Non-pigmented ciliary epithelial cell (primary cell): Measurements from ENCODE around the gene TRIM49D1.
"Not testable (repeated sequence)": the region's sequence is repeated elsewhere in the genome, so short reads cannot be mapped to it uniquely, and the experiment has no call there.

Experiments used
- DNase-seq: peaks from one replicate; pipeline ENCODE4 v3.0.0-alpha.2; 2010; ENCODE audit warnings: low read depth

Gene TRIM49D1

DNA sequence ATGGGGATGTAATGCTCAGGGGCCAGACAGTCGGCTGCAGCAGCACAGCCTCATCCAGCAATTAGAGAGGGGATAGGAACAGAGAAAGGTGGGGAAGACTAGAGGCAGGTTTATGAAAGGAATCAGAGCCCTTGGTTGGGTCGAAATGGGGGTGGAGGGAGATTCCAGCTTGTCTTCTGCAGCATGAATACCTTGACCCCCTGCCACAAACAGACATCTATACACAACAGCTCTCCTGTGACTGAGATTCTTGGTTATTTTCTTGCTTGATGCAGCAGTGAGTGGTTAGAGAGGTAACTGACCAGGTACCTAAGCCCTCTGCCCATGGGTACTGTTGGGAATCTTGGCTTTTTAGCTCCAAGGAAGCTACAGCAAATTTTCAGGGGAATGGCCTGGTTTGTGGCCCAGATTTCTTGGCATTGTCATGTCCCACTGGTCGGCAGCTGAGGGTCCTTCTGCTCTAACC, at the start of gene TRIM49D1:
Gene TRIM49D1, minus strand, starts transcription at position 51 of the 466 bp plus-strand sequence. CDS start 4,535 bp downstream, outside the sequence.
- DNase-seq: no peak

GRCh38 chr11:89965737-89966136, 43.7 kb upstream of the TRIM49D1 start, which contains the start of gene TRIM64:
TRIM64 (plus strand) TSS chr11:89966037; CDS start chr11:89968504, 2,467 bp downstream.
- not testable (repeated sequence) for DNase-seq

- DNase-seq: not testable (repeated sequence)
These were observed 38.8 kb upstream of the TRIM49D1 start for GRCh38 chr11:89960833-89961232.

DNA sequence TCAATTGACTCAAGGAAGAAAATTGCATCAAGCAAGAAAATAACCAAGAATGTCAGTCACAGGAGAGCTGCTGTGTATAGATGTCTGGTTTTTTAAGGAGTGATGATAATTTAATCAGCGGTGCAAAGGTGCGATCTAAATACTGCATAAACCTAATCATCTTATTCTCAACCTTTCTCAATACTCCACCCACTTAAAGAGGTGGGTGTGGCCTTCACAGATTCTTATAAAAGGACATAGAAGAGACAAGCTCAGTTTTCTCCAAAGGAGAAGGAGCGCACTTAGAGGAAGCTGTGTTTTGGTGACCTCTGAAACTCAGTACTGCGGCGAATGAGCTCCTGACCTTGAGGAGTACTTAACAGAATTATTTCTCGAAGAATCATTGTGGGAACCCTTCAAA, 1.7 kb upstream of the TRIM49D1 start, which contains the start of gene TRIM49D2:
Gene TRIM49D2, plus strand, starts transcription at position 301 of the 400 bp plus-strand sequence. CDS start 2,698 bp downstream, outside the sequence.
- not testable (repeated sequence) for DNase-seq

DNA sequence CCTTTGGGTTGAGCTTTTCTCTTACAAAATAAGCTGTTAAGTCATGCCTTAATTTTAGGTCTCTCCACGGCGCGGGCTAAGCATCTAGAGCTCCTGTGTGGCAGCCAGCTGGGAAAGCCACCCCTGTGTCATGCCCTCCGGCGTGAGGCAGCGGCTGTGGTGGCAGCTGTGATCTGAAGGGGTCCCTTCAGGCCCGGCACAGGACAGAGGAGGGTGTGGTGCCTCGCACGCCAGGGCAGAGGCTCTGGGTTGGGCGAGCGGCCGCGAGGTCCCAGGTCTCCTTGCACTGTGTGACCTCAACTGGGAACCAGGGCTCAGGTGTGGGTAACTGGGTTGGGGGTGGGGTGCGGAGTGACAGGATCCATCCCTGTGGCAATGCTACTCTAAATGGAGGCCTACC, 21.2 kb downstream of the TRIM49D1 start:
- DNase-seq: not testable (repeated sequence)

DNA sequence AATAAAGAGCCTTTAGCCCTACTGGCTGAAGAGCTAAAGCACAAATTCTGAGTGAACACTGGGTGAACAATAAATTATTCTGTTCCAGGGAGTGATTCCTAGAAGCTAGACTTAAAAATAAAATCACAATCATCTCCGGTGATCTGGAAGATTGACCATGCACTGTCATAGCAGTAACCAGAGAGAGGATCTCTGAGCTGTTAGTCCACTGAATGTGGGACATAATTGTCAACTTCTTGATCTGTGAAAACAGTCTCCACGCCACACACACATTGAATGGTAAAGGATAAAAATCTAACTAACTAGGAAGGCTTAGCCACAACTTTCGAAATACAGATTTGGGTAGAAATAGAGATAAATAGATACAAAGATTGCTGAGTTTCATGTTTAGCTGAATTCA, 28.8 kb downstream of the TRIM49D1 start:
- not testable (repeated sequence) for DNase-seq

DNA sequence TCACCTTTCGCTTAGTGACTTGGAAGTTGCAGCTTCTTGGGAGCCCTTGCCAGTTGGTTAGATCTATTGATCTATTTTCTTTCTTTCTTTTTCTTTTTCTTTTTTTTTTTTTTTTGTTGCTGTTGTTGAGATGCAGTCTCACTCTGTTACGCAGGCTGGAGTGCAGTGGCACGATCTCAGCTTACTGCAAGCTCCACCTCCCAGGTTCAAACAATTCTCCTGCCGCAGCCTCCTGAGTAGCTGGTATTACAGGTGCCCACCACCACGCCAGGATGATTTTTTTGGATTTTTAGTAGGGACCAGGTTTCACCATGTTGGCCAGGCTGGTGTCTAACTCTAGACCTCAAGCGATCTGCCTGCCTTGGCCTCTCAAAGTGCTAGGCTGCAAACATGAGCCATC, 44.5 kb downstream of the TRIM49D1 start:
- DNase-seq: not testable (repeated sequence)

- not testable (repeated sequence) for DNase-seq
These were observed 49.5 kb downstream of the TRIM49D1 start for GRCh38 chr11:89872588-89872987.

GRCh38 chr11:89865223-89865622, 56.8 kb downstream of the TRIM49D1 start:
- not testable (repeated sequence) for DNase-seq

DNA sequence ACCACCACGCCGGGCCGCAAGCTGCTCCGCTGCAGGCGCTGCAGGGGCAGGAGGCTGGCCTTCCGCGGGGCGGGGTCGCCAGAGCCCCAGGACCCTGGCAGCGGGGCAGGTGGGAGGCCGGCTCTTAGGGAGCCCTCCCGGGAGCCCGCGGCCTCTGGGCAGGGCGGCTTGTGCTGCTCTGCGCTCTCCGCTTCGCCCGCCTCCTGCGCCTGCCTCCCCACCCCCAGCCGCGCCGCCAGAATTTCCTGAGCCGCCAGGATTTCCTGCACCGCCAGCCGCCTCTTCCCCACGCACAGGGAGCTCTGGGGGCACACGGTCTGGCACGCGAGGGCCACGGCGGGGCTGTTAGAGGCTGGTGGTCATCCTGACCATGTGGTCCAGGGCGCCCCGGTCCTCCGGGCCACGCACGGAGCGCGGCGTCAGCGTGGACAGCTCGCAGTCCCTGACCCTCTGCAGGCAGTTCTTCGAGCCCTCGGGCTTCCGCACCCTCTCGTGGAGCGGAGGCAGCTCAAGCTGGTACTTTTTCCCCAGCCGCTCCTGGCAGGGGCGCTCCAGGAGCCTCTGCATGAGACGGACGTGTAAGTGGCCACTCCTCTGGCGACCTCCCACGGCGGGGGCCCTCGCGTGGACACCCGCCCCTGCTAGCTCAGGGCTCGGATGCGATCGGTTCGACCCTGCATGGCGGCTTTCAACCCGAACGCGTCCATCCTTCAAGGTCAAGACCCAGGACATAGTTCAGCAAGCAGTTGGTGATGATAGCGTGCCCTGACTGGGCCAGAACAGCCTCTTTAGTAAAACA, 57.9 kb downstream of the TRIM49D1 start:
- not testable (repeated sequence) for DNase-seq
